HTERT RPE-1 (cell line): Measurements from ENCODE around the gene RCHY1.
"Not testable (repeated sequence)": the region's sequence is repeated elsewhere in the genome, so short reads cannot be mapped to it uniquely, and the experiment has no call there.

Source experiments
- in situ Hi-C: fragments of 300-500 bp; cut with MboI; formaldehyde crosslinking; loops from 4 replicates; pipeline ENCODE4 v1.14.3; 2020; ENCODE audit warnings: low sequenced_read_pairs

The RCHY1 gene

GRCh38 chr4:75514131-75514948, at the start of gene RCHY1, which contains the start of gene THAP6:
Gene RCHY1 (minus strand): TSS chr4:75514403. CDS start chr4:75514286, 117 bp downstream.
Gene THAP6 (plus strand): TSS chr4:75514473. CDS start chr4:75515453, 980 bp downstream.
- in situ Hi-C loops = no loop called here

GRCh38 chr4:75561789-75562188, 47.6 kb upstream of the RCHY1 start:
- in situ Hi-C loops = no loop called here

GRCh38 chr4:75557696-75558095, 43.5 kb upstream of the RCHY1 start:
- in situ Hi-C loops = no loop called here

GRCh38 chr4:75555294-75556164, 41.3 kb upstream of the RCHY1 start, which contains the start of gene ODAPH:
Gene ODAPH (plus strand): TSS chr4:75556066. CDS start chr4:75556083, 17 bp downstream.
- in situ Hi-C loops = no loop called here

GRCh38 chr4:75552452-75552851, 38.2 kb upstream of the RCHY1 start:
- in situ Hi-C loops = no loop called here

- in situ Hi-C loops = no loop called here
These were observed 34.8 kb upstream of the RCHY1 start for GRCh38 chr4:75549019-75549418.

- in situ Hi-C loops = no loop called here
These were observed 33.6 kb upstream of the RCHY1 start for GRCh38 chr4:75547647-75548387.

- in situ Hi-C loops = no loop called here
These were observed 31.3 kb upstream of the RCHY1 start for GRCh38 chr4:75545526-75545925.

GRCh38 chr4:75544870-75545269, 30.7 kb upstream of the RCHY1 start:
- in situ Hi-C loops = no loop called here

GRCh38 chr4:75544220-75544619, 30.0 kb upstream of the RCHY1 start:
- in situ Hi-C loops = not testable (repeated sequence)

GRCh38 chr4:75542824-75543223, 28.6 kb upstream of the RCHY1 start:
- in situ Hi-C loops = no loop called here

GRCh38 chr4:75537308-75537707, 23.1 kb upstream of the RCHY1 start:
- in situ Hi-C loops = not testable (repeated sequence)

GRCh38 chr4:75533926-75534325, 19.7 kb upstream of the RCHY1 start:
- in situ Hi-C loops = not testable (repeated sequence)

GRCh38 chr4:75533339-75533887, 19.2 kb upstream of the RCHY1 start:
- in situ Hi-C loops = not testable (repeated sequence)

- in situ Hi-C loops = not testable (repeated sequence)
These were observed 17.4 kb upstream of the RCHY1 start for GRCh38 chr4:75531536-75532143.

GRCh38 chr4:75530556-75531322, 16.5 kb upstream of the RCHY1 start:
- in situ Hi-C loops = no loop called here

- in situ Hi-C loops = no loop called here
These were observed 13.3 kb upstream of the RCHY1 start for GRCh38 chr4:75527482-75527881.

- in situ Hi-C loops = no loop called here
These were observed 11.7 kb upstream of the RCHY1 start for GRCh38 chr4:75525910-75526309.

- in situ Hi-C loops = no loop called here
These were observed 10.9 kb upstream of the RCHY1 start for GRCh38 chr4:75525086-75525485.
